T-cell (primary cell): Measurements from ENCODE around the gene PNLDC1. TPM values are rescaled to one million over a fixed set of nuclear protein-coding genes. Genes with fewer than 3 reads are reported as not detected.
A peak's percentile ranks its signal among the peaks of the same experiment; 100 is the strongest.

Source experiments
- ATAC-seq, 4 experiments: fragments of 200-7000 bp in 3 of 4; fragments of 150-1000 bp in 1 of 4; cut with Tn5 transposase; replicated peaks in 1 of 4; 1 replicate in 3 of 4; 2 replicates in 1 of 4; pipeline ENCODE4 v1.10.0; 2021; ENCODE audit warnings: moderate library complexity in 3 of 4, mild to moderate bottlenecking in 2 of 4, moderate number of reproducible peaks in 1 of 4
- CTCF ChIA-PET, 2 donors: fragments of 300-600 bp; sonication (Branson Sonifier 250); formaldehyde crosslinking; loops; one replicate each; lab custom pipeline; 2022; ENCODE audit warnings: antibody characterized with exemption in 2 of 2; lab: Charles Lee
- POLR2A ChIA-PET, 2 donors: fragments of 300-600 bp; sonication (Branson Sonifier 250); formaldehyde crosslinking; loops; one replicate each; lab custom pipeline; 2022; ENCODE audit warnings: antibody characterized with exemption in 2 of 2; lab: Charles Lee
- DNase-seq, 35 experiments: peaks; one replicate each; pipeline versions ENCODE4 v3.0.0 to v3.0.0-alpha.2; 2013 to 2023
- H3K27ac ChIP-seq: one replicate; pipeline ENCODE4 v1.5.1; 2013; ENCODE audit warnings: low read length
- H3K27me3 ChIP-seq, 2 experiments: replicated peaks in 1 of 2; 1 replicate in 1 of 2; 2 replicates in 1 of 2; pipeline versions ENCODE4 v1.6.1 to v1.7.0; 2013; ENCODE audit warnings: low read length in 1 of 2, mixed read lengths in 1 of 2; ENCODE audit not compliant: control insufficient read depth in 2 of 2, insufficient read depth in 2 of 2; ENCODE audit errors: extremely low read depth in 1 of 2
- H3K36me3 ChIP-seq, 2 donors: 1 replicate in 1 of 2; 2 replicates in 1 of 2; pipeline versions ENCODE4 v1.6.1 to v1.7.0; 2013; ENCODE audit warnings: low read length in 1 of 2; ENCODE audit not compliant: control insufficient read depth in 2 of 2, insufficient read depth in 1 of 2; ENCODE audit errors: extremely low read depth in 1 of 2
- H3K4me1 ChIP-seq, 2 experiments: 1 replicate in 1 of 2; 2 replicates in 1 of 2; pipeline versions ENCODE4 v1.6.1 to v1.7.0; 2013; ENCODE audit warnings: low read length in 2 of 2, mixed read lengths in 1 of 2; ENCODE audit not compliant: insufficient read depth in 2 of 2, control insufficient read depth in 1 of 2; ENCODE audit errors: extremely low read depth in 1 of 2
- H3K4me3 ChIP-seq, 2 donors: 1 replicate in 1 of 2; 2 replicates in 1 of 2; pipeline versions ENCODE4 v1.5.1 to v1.7.0; 2013; ENCODE audit warnings: mild to moderate bottlenecking in 2 of 2, low read length in 1 of 2, moderate library complexity in 1 of 2; ENCODE audit not compliant: control insufficient read depth in 1 of 2; ENCODE audit errors: extremely low read depth in 1 of 2
- H3K9me3 ChIP-seq: 2 replicates; pipeline ENCODE4 v1.7.0; 2013
- H3K27ac Mint-ChIP-seq, 2 donors: one replicate each; pipeline ENCODE4 v1.8.0; 2020 to 2021; ENCODE audit warnings: mild to moderate bottlenecking in 2 of 2, mixed read lengths in 2 of 2
- H3K27me3 Mint-ChIP-seq, 2 donors: one replicate each; pipeline ENCODE4 v1.8.0; 2021 to 2022; ENCODE audit warnings: mixed read lengths in 2 of 2
- H3K36me3 Mint-ChIP-seq: one replicate; pipeline ENCODE4 v1.8.0; 2021; ENCODE audit warnings: mixed read lengths
- H3K4me1 Mint-ChIP-seq, 3 donors: one replicate each; pipeline ENCODE4 v1.8.0; 2020 to 2022; ENCODE audit warnings: mixed read lengths in 3 of 3, mild to moderate bottlenecking in 1 of 3
- H3K4me3 Mint-ChIP-seq, 3 donors: one replicate each; pipeline ENCODE4 v1.8.0; 2020 to 2022; ENCODE audit warnings: mild to moderate bottlenecking in 3 of 3, mixed read lengths in 3 of 3, moderate library complexity in 3 of 3
- H3K9me3 Mint-ChIP-seq, 3 donors: one replicate each; pipeline ENCODE4 v1.8.0; 2020 to 2022; ENCODE audit warnings: mixed read lengths in 3 of 3
- WGBS: methylation state at CpG from one replicate; pipeline ENCODE4 v1.1.5; 2013; ENCODE audit warnings: missing lambda C conversion rate; ENCODE audit not compliant: insufficient coverage; 5-methylcytosine and 5-hydroxymethylcytosine counted together
- total RNA-seq, 35 experiments: library from RNA in 6 of 35; stranded (reverse) in 6 of 35; fragments of 120-200 nt in 1 of 35; gene quantifications; one replicate each; pipeline versions ENCODE4 v1.2.1 to v1.2.4 and lab custom pipeline; 2013 to 2026

PNLDC1 gene
- total RNA-seq, 5 donors from 2014 or later (not counting 1 experiment from before 2014, with no cell fraction given) = 0.26 to 1.2 (median 0.46) TPM; not detected in 1

DNA sequence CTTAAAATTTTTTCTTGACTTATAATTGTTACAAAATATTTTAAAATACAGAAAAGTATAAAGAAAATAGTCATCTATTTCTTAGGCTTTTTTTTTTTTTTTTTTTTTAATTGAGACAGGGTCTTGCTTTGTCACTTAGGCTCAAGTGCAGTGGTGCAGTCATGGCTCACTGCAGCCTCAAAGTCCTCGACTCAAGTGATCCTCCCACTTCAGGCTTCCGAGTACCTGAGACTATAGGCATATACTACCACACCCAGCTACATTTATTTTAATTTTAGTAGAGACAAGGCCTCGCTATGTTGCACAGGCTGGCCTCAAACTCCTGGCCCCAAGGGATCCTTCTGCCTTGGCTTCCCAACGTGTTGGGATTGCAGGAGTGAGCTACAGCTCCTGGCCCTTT, 43.6 kb upstream of the PNLDC1 start:
- POLR2A ChIA-PET = interaction anchor here (0.7 to 1.0 kb wide), 4 partner anchors 18 to 31 kb away, joined by 3 to 6 read pairs (median 4); no protein-coding TSS in a partner anchor
- Histone ChIP-seq H3K27ac (no peak overlapping the region), H3K4me3 (no peak overlapping the region), H3K9me3 (no peaks in the 10 kb centered on the region), H3K36me3 (peaks cover 10 to 58% of the 10 kb centered on the region in 2 donors), H3K27me3 (no peaks in the 10 kb centered on the region), H3K4me1 (peaks cover 4 to 7% of the 10 kb centered on the region in 2 experiments)
- Mint-ChIP-seq H3K4me1 (peaks cover 12 to 16% (median 16%) of the 10 kb centered on the region in 3 donors), H3K9me3 (no peaks in the 10 kb centered on the region), H3K36me3 (peaks cover 33% of the 10 kb centered on the region), H3K4me3 (no peak overlapping the region), H3K27me3 (no peaks in the 10 kb centered on the region), H3K27ac (no peak overlapping the region)
- CTCF ChIA-PET = no interaction called here
- DNase-seq = no peak
- 100% methylated on average over 1 of the region's 4 CpGs for WGBS
- no peak for ATAC-seq

DNA sequence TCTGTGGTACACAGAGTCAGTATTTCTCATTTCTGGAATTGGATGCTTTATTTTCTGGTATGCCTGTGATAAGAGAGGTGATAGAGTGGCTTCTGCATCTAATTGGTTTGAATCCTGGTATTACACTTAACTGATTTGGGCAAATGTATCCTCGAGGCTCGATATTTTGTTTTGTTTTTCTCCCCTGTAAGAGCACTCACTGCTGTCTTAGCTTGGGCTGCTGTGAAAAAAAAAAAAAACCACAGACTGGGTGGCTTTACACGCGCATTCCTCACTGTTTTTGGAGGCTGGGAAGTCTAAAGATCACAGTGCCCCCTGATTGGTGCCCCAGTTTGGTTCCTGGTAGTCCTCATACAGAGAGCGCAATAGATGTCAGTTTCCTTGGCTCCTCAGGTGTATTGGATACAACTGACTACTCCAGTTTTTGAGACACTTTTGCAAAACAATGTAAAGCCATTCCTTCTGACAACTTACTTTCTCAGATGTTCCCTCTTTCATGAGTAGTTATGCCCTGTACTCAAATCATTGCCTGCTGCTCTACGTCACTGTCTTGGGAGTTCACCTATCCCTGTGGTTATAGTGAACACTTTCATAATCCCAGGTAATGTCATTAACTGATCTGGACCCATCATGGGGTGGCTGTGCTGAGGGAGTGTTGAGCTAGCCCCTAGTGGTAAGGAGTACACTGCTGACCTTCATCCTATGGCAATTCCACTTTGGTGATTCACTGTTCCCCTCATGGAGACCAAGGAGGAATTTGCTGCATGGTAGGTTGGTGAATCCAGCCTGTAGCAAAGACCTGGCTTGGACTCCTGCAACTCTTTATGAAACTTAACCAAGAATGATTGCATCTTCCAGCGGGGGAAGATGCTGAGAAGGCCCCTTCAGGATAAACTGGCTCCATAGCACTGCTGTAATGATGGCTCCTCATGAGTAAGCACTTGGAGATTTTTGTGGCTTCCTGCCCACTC, 41.8 kb upstream of the PNLDC1 start:
- 100% methylated on average over 2 of the region's 7 CpGs for WGBS
- H3K4me3 ChIP-seq = no peak overlapping the region
- no peaks in the 10 kb centered on the region for H3K9me3 ChIP-seq
- H3K27ac ChIP-seq = peak overlapping the region; percentile 17
- H3K36me3 Mint-ChIP-seq = peaks cover 29% of the 10 kb centered on the region
- H3K4me1 ChIP-seq = peaks cover 10 to 16% of the 10 kb centered on the region in 2 experiments
- H3K4me3 Mint-ChIP-seq = no peak overlapping the region
- ATAC-seq (no peak), DNase-seq (no peak)
- ChIA-PET CTCF (no interaction called here), POLR2A (interaction anchor here in 1 of 2 donors (0.7 kb wide), 1 partner anchor 77 kb away, joined by 3 read pairs; no protein-coding TSS in a partner anchor)
- H3K27ac Mint-ChIP-seq = peak overlapping the region; percentile 50 to 58
- peaks cover 23% of the 10 kb centered on the region in 3 donors for H3K4me1 Mint-ChIP-seq
- H3K27me3 Mint-ChIP-seq = no peaks in the 10 kb centered on the region
- H3K9me3 Mint-ChIP-seq = no peaks in the 10 kb centered on the region
- peaks cover 4 to 43% of the 10 kb centered on the region in 2 donors for H3K36me3 ChIP-seq
- H3K27me3 ChIP-seq = no peaks in the 10 kb centered on the region

DNA sequence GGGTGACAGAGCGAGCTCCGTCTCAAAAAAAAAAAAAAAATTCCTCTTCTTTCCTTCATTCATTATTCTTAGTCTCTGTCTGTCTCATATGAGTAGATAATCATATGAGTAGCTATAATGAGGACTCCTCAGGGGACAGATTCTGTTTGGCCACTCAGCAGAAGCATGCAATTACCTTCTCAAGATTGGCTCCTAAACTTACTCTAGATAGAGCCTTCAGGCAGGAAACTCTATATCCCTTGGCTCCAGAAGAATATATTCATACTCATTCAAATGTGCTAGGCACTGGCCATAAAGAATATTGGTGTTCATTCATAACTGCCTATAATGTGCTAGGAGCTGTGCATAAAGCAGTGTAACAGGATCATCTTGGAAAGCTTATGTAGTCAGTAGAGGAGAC, 40.4 kb upstream of the PNLDC1 start:
- Mint-ChIP-seq H3K4me3 (peak overlapping the region; percentile 1 to 91 (median 7)), H3K36me3 (peaks cover 25% of the 10 kb centered on the region), H3K9me3 (no peaks in the 10 kb centered on the region), H3K4me1 (peaks cover 23 to 27% (median 25%) of the 10 kb centered on the region in 3 donors), H3K27me3 (no peaks in the 10 kb centered on the region), H3K27ac (peak overlapping the region; percentile 13 to 80)
- ChIA-PET CTCF (interaction anchor here (0.5 to 0.9 kb wide), 5 partner anchors 29 to 1198 kb away, joined by 3 to 4 read pairs (median 3); no protein-coding TSS in a partner anchor), POLR2A (interaction anchor here (0.6 to 0.7 kb wide), 4 partner anchors 16 to 33 kb away, joined by 3 to 7 read pairs (median 3); no protein-coding TSS in a partner anchor)
- Histone ChIP-seq H3K27me3 (no peaks in the 10 kb centered on the region), H3K4me1 (peaks cover 10 to 16% of the 10 kb centered on the region in 2 experiments), H3K36me3 (peaks cover 2 to 38% of the 10 kb centered on the region in 2 donors), H3K9me3 (no peaks in the 10 kb centered on the region), H3K27ac (no peak overlapping the region), H3K4me3 (no peak overlapping the region)
- WGBS = no CpG with 5 or more reads among the region's 2 CpGs
- DNase-seq (no peak), ATAC-seq (no peak)

DNA sequence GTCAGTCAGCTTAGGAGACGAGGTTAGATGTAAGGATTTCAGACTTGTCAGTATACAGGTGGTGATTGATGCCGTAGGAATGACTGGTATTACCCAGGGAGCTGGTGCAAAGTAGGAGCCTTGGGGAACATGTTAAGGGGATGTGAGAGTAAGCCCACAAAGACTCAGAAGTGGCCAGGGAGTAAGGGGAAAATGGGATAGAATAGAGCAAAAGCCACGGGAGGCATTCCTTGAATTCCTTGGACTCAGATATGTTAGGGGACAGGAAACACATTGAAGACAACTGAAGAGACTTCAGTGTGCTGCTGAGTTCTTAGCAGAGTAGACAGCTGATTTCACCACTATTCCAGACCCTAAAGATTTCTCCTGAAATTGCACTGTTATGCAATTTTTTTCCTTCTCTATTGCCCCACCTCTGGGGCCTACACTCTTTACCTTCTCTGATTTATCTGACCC, 39.4 kb upstream of the PNLDC1 start:
- Mint-ChIP-seq H3K4me3 (peak overlapping the region; percentile 91 to 94 (median 94)), H3K4me1 (peaks cover 23 to 30% (median 27%) of the 10 kb centered on the region in 3 donors), H3K36me3 (peaks cover 21% of the 10 kb centered on the region), H3K9me3 (no peaks in the 10 kb centered on the region), H3K27ac (peak overlapping the region; percentile 94 to 97), H3K27me3 (no peaks in the 10 kb centered on the region)
- WGBS = 96% methylated on average over 2 of the region's 3 CpGs
- Histone ChIP-seq H3K36me3 (peaks cover 3 to 34% of the 10 kb centered on the region in 2 donors), H3K4me1 (peaks cover 10 to 16% of the 10 kb centered on the region in 2 experiments), H3K4me3 (peak overlapping the region in 1 of 2 donors; percentile 91), H3K27ac (peak overlapping the region; percentile 92), H3K9me3 (no peaks in the 10 kb centered on the region), H3K27me3 (no peaks in the 10 kb centered on the region)
- ChIA-PET CTCF (interaction anchor here in 1 of 2 donors (0.6 to 1.0 kb wide), 2 partner anchors 32 to 69 kb away, joined by 3 read pairs; no protein-coding TSS in a partner anchor), POLR2A (interaction anchor here in 1 of 2 donors (0.5 to 2.0 kb wide), 6 partner anchors 8 to 36 kb away, joined by 3 to 11 read pairs (median 6); partner anchors contain the start of genes MRPL18, TCP1 and WTAP)
- DNase-seq (no peak), ATAC-seq (no peak)

DNA sequence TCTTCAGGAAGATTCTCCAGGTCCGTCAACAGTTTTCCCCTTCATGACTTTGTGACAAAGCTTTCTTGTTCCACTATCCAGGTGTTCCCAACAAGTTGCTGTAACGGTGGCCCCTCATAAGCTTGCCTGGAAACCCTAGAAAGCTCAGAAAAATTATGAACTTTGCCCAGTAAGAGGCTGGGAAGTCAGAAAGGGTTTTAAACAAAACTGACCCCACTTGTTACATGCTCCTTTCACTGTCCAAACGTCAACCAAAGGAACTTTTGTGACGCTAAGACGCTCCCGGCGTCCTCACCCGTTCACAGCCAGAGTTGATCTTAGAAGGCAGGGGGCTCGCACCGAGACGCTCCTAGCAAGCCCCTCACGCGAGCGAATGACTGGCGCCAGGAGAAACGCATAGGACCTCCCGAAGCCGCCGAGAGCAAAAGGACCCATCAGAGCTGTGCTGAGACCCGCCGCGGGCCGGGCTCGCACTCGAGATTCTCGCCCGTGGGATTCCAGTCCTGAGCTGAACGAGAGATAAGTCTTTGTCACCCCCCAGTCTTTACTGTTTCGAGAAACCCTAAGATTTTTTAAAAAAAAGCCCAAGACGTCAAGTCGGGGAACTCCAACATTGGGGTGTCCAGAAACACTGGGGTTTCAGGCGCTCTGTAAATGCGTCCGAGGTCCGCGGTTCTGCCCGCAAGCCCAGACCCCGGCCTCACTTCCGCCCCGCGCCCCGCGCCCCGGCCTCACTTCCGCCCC, 38.8 kb upstream of the PNLDC1 start:
- Histone ChIP-seq H3K36me3 (peaks cover 3 to 32% of the 10 kb centered on the region in 2 donors), H3K27ac (peak overlapping the region; percentile 92)

More for the DNA sequence above, 38.8 kb upstream of the PNLDC1 start:
- Mint-ChIP-seq H3K4me3 (peak overlapping the region; percentile 91 to 94 (median 94)), H3K27me3 (no peaks in the 10 kb centered on the region), H3K9me3 (no peaks in the 10 kb centered on the region), H3K36me3 (peaks cover 15% of the 10 kb centered on the region), H3K27ac (peak overlapping the region; percentile 94 to 97), H3K4me1 (peaks cover 23 to 31% (median 29%) of the 10 kb centered on the region in 3 donors)
- Histone ChIP-seq H3K9me3 (no peaks in the 10 kb centered on the region), H3K27me3 (no peaks in the 10 kb centered on the region), H3K4me3 (peak overlapping the region; percentile 91 to 97), H3K4me1 (peaks cover 10 to 16% of the 10 kb centered on the region in 2 experiments)
- ATAC-seq (peak in 1 of 4 experiments; percentile 5), DNase-seq (peak in 4 of 35 experiments; percentile 3 to 28 (median 12))
- ChIA-PET POLR2A (interaction anchor here in 1 of 2 donors (0.6 to 2.0 kb wide), 9 partner anchors 10 to 1513 kb away, joined by 3 to 11 read pairs (median 4); partner anchors contain the start of genes AGPAT4, MRPL18, TCP1 and WTAP), CTCF (interaction anchor here (0.6 to 1.4 kb wide), 9 partner anchors 24 to 70 kb away, joined by 3 to 12 read pairs (median 3); partner anchors contain the start of genes MRPL18 (in 1 of the 2) and WTAP (in 1 of the 2))
- WGBS = 5% methylated on average over 40 of the region's 45 CpGs
